ENCODE data around the gene SLC12A7. TPM values are rescaled to one million over a fixed set of nuclear protein-coding genes. Genes with fewer than 3 reads are reported as not detected.
A peak's percentile ranks its signal among the peaks of the same experiment; 100 is the strongest.

Gene SLC12A7
- total and polyA plus RNA-seq, 7 donors: 2.3 to 22.0 (median 4.5) TPM

- Histone ChIP-seq H3K27me3 (ENCODE audit: insufficient read depth in 3 of 3, low read length in 2 of 3) (peaks cover 0 to 29% (median 5%) of the 10 kb centered on the region in 3 donors), H3K36me3 (ENCODE audit: insufficient read depth in 1 of 2, low read depth in 1 of 2) (no peaks in the 10 kb centered on the region), H3K4me1 (peaks cover 21% of the 10 kb centered on the region), H3K27ac (no peak overlapping the region), H3K4me3 (no peak overlapping the region), H3K9me3 (no peaks in the 10 kb centered on the region)
- no peak for TF ChIP-seq CTCF (IDR thresholded peaks at IDR 0.05)
- WGBS, 3 donors: 30 to 46% (median 31%) methylated on average over 14 of the region's 14 CpGs
- ATAC-seq (no peak), DNase-seq (no peak)
- intact Hi-C loops (cut with DNase I): no loop called here
Measured at GRCh38 chr5:1121044-1121443, 9.2 kb upstream of the SLC12A7 start.

GRCh38 chr5:1120236-1120999 lies 8.6 kb upstream of the SLC12A7 start:
- H3K27ac ChIP-seq: no peak overlapping the region
- no peak for ATAC-seq

GRCh38 chr5:1119312-1119831 lies 7.5 kb upstream of the SLC12A7 start:
- peaks cover 16% of the 10 kb centered on the region for H3K4me1 ChIP-seq
- H3K27ac ChIP-seq: no peak overlapping the region

More at GRCh38 chr5:1120236-1120999, 8.6 kb upstream of the SLC12A7 start:
- H3K36me3 ChIP-seq (ENCODE audit: insufficient read depth in 1 of 2, low read depth in 1 of 2): no peaks in the 10 kb centered on the region
- H3K27me3 ChIP-seq (ENCODE audit: insufficient read depth in 3 of 3, low read length in 2 of 3): peaks cover 0 to 29% (median 5%) of the 10 kb centered on the region in 3 donors
- peaks cover 18% of the 10 kb centered on the region for H3K4me1 ChIP-seq
- no peak for DNase-seq
- no peaks in the 10 kb centered on the region for H3K9me3 ChIP-seq
- intact Hi-C loops (cut with DNase I): no loop called here
- H3K4me3 ChIP-seq: no peak overlapping the region
- 59 to 66% (median 63%) methylated on average over 41 of the region's 41 CpGs for WGBS, 3 donors
- TF ChIP-seq CTCF (IDR thresholded peaks at IDR 0.05): no peak

GRCh38 chr5:1118738-1119137 lies 6.9 kb upstream of the SLC12A7 start:
- intact Hi-C loops (cut with DNase I): no loop called here
- Histone ChIP-seq H3K36me3 (ENCODE audit: insufficient read depth in 1 of 2, low read depth in 1 of 2) (no peaks in the 10 kb centered on the region), H3K4me3 (no peak overlapping the region), H3K27me3 (ENCODE audit: insufficient read depth in 3 of 3, low read length in 2 of 3) (peaks cover 0 to 29% (median 5%) of the 10 kb centered on the region in 3 donors), H3K9me3 (no peaks in the 10 kb centered on the region), H3K27ac (peak overlapping the region; percentile 59), H3K4me1 (peaks cover 16% of the 10 kb centered on the region)
- TF ChIP-seq CTCF (IDR thresholded peaks at IDR 0.05): no peak
- WGBS, 3 donors: 32 to 44% (median 38%) methylated on average over 15 of the region's 15 CpGs
- ATAC-seq: peak; percentile 24 to 34 (median 32)
- DNase-seq: no peak

More at GRCh38 chr5:1119312-1119831, 7.5 kb upstream of the SLC12A7 start:
- intact Hi-C loops (cut with DNase I): no loop called here
- WGBS, 3 donors: 57 to 71% (median 61%) methylated on average over 26 to 28 of the region's 28 CpGs
- no peaks in the 10 kb centered on the region for H3K9me3 ChIP-seq
- no peak for DNase-seq
- ATAC-seq: peak in 3 of 4 donors; percentile 33 to 58 (median 34)
- H3K36me3 ChIP-seq (ENCODE audit: insufficient read depth in 1 of 2, low read depth in 1 of 2): no peaks in the 10 kb centered on the region
- TF ChIP-seq CTCF (IDR thresholded peaks at IDR 0.05): no peak
- no peak overlapping the region for H3K4me3 ChIP-seq
- peaks cover 0 to 29% (median 5%) of the 10 kb centered on the region in 3 donors for H3K27me3 ChIP-seq (ENCODE audit: insufficient read depth in 3 of 3, low read length in 2 of 3)
